WERI-Rb-1 (cell line): ENCODE measurements around the gene ARHGAP26.

ENCODE experiments used
- DNase-seq: peaks from one replicate; pipeline ENCODE4 v3.0.0-alpha.2; 2020
- H3K27ac ChIP-seq: fragments of 250-450 bp; sonication (Bioruptor Pico); 2 replicates; pipeline ENCODE4 v1.5.1; 2020; ENCODE audit warnings: mild to moderate bottlenecking, moderate library complexity
- H3K27me3 ChIP-seq: fragments of 250-450 bp; sonication (Bioruptor Pico); 2 replicates; pipeline ENCODE4 v1.5.1; 2021; ENCODE audit warnings: mild to moderate bottlenecking, low read depth, moderate library complexity; ENCODE audit not compliant: insufficient read depth, severe bottlenecking
- H3K36me3 ChIP-seq: fragments of 250-450 bp; sonication (Bioruptor Pico); 2 replicates; pipeline ENCODE4 v1.5.1; 2020; ENCODE audit warnings: mild to moderate bottlenecking, moderate library complexity
- H3K4me3 ChIP-seq: 2 replicates; pipeline ENCODE4 v1.5.1; 2011; ENCODE audit warnings: low read depth, mild to moderate bottlenecking, control low read depth, low read length
- H3K9me3 ChIP-seq: fragments of 250-450 bp; sonication (Bioruptor Pico); 2 replicates; pipeline ENCODE4 v1.5.1; 2021; ENCODE audit warnings: mild to moderate bottlenecking, moderate library complexity; ENCODE audit not compliant: severe bottlenecking
- CTCF ChIP-seq: IDR thresholded peaks from 2 replicates; pipeline ENCODE4 v1.5.1; 2011; ENCODE audit warnings: low read depth, mild to moderate bottlenecking, control low read depth, inconsistent platforms, low read length

The ARHGAP26 gene

GRCh38 chr5:142748132-142748531 lies 22.0 kb upstream of the ARHGAP26 start:
- no peak overlapping the region for H3K27ac ChIP-seq
- no peaks in the 10 kb centered on the region for H3K9me3 ChIP-seq
- H3K27me3 ChIP-seq = no peaks in the 10 kb centered on the region
- TF ChIP-seq CTCF = no peak
- H3K36me3 ChIP-seq = no peaks in the 10 kb centered on the region
- no peak for DNase-seq
- no peak overlapping the region for H3K4me3 ChIP-seq

GRCh38 chr5:142748568-142749249 lies 21.5 kb upstream of the ARHGAP26 start:
- H3K4me3 ChIP-seq = no peak overlapping the region
- no peaks in the 10 kb centered on the region for H3K36me3 ChIP-seq
- TF ChIP-seq CTCF = peak; percentile 72
- no peaks in the 10 kb centered on the region for H3K9me3 ChIP-seq
- H3K27me3 ChIP-seq = no peaks in the 10 kb centered on the region
- H3K27ac ChIP-seq = no peak overlapping the region
- peak; percentile 38 for DNase-seq

- no peaks in the 10 kb centered on the region for H3K27me3 ChIP-seq
- H3K9me3 ChIP-seq = no peaks in the 10 kb centered on the region
- no peak for DNase-seq
- H3K36me3 ChIP-seq = no peaks in the 10 kb centered on the region
- TF ChIP-seq CTCF = no peak
- H3K27ac ChIP-seq = no peak overlapping the region
- H3K4me3 ChIP-seq = no peak overlapping the region
These were observed 20.9 kb upstream of the ARHGAP26 start for GRCh38 chr5:142749321-142749720.

- Histone ChIP-seq H3K27me3 (no peaks in the 10 kb centered on the region), H3K9me3 (no peaks in the 10 kb centered on the region), H3K36me3 (no peaks in the 10 kb centered on the region), H3K27ac (no peak overlapping the region), H3K4me3 (no peak overlapping the region)
- DNase-seq = no peak
- TF ChIP-seq CTCF = no peak
These were observed 17.0 kb upstream of the ARHGAP26 start for GRCh38 chr5:142753116-142753631.

GRCh38 chr5:142754031-142754430 lies 16.1 kb upstream of the ARHGAP26 start:
- H3K27ac ChIP-seq = no peak overlapping the region
- H3K9me3 ChIP-seq = no peaks in the 10 kb centered on the region
- H3K27me3 ChIP-seq = no peaks in the 10 kb centered on the region
- H3K4me3 ChIP-seq = no peak overlapping the region
- no peak for TF ChIP-seq CTCF
- no peak for DNase-seq
- H3K36me3 ChIP-seq = no peaks in the 10 kb centered on the region

- Histone ChIP-seq H3K36me3 (no peaks in the 10 kb centered on the region), H3K9me3 (no peaks in the 10 kb centered on the region), H3K27me3 (no peaks in the 10 kb centered on the region), H3K27ac (no peak overlapping the region), H3K4me3 (no peak overlapping the region)
- no peak for TF ChIP-seq CTCF
- no peak for DNase-seq
These were observed 13.6 kb upstream of the ARHGAP26 start for GRCh38 chr5:142756576-142756975.
